HG03521 (cell line): Measurements from ENCODE around the gene WARS2.
"Not testable (repeated sequence)": the region's sequence is repeated elsewhere in the genome, so short reads cannot be mapped to it uniquely, and the experiment has no call there.

Experiments used
- ATAC-seq: cut with Tn5 transposase; IDR thresholded peaks from one replicate; pipeline ENCODE4 v1.9.1; 2021; ENCODE audit warnings: mild to moderate bottlenecking, moderate library complexity; ENCODE audit not compliant: unreplicated experiment

WARS2 gene

GRCh38 chr1:119140177-119141019 lies at the start of gene WARS2:
TSS of gene WARS2 (minus strand) at chr1:119140653. CDS start at chr1:119140644, 9 bp downstream.
- peak; percentile 92 for ATAC-seq

GRCh38 chr1:119188926-119189325 lies 48.5 kb upstream of the WARS2 start:
- no peak for ATAC-seq

- ATAC-seq, result no peak
Observed at GRCh38 chr1:119187416-119187815, 47.0 kb upstream of the WARS2 start.

DNA sequence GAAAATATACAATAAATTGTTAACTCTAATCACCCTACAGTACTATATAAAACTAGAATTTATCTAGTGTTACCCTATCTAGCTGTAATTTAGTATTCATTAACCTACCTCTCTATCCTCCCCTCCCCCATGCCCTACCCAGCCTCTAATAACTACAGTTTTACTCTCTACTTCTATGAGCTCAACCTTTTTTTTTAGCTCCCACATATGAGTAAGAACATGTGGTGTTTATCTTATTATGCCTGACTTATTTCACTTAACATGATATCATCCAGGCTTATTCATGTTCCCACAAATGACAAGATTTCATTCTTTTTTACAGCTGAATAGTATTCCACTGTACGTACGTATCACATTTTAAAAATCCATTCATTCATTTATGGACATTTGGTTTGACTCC lies 46.0 kb upstream of the WARS2 start:
- ATAC-seq, result no peak

GRCh38 chr1:119184972-119185371 lies 44.5 kb upstream of the WARS2 start:
- ATAC-seq, result no peak

- ATAC-seq, result no peak
Observed at GRCh38 chr1:119181218-119181617, 40.8 kb upstream of the WARS2 start.

GRCh38 chr1:119179051-119179450 lies 38.6 kb upstream of the WARS2 start:
- no peak for ATAC-seq

DNA sequence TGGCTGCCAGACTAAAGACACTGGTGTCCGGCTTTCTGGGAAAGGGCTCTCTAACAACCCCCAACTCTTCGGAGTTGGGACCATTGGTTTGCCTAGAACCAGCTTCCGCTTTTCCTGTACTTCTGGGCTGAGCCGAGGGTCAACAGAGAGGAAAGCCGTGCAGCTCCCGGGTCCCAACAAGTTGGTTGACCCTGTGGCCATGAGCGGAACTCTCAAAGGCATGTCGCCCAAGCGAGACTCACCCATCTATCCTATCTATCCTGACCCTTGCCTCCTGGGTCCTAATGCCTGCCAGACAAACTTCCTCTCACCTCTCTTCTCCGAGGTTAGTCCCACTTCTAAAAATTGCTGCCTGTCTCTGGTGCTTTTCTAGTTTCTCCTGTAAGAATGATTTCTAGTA lies 32.5 kb upstream of the WARS2 start:
- not testable (repeated sequence) for ATAC-seq

DNA sequence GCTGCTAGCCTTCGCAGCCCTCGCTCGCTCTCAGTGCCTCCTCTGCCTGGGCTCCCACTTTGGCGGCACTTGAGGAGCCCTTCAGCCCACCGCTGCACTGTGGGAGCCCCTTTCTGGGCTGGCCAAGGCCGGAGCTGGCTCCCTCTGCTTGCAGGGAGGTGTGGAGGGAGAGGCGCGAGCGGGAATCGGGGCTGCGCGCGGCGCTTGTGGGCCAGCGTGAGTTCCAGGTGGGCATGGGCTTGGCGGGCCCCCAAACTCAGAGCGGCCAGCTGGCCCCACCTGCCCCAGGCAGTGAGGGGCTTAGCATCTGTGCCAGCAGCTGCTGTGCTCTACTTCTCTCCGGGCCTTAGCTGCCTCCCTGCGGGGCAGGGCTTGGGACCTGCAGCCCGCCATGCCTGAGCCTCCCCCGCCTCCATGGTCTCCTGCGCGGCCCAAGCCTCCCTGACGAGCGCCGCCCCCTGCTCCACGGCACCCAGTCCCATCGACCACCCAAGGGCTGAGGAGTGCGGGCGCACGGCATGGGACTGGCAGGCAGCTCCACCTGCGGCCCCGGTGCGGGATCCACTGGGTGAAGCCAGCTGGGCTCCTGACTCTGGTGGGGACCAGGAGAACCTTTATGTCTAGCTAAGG lies 31.0 kb upstream of the WARS2 start:
- not testable (repeated sequence) for ATAC-seq

DNA sequence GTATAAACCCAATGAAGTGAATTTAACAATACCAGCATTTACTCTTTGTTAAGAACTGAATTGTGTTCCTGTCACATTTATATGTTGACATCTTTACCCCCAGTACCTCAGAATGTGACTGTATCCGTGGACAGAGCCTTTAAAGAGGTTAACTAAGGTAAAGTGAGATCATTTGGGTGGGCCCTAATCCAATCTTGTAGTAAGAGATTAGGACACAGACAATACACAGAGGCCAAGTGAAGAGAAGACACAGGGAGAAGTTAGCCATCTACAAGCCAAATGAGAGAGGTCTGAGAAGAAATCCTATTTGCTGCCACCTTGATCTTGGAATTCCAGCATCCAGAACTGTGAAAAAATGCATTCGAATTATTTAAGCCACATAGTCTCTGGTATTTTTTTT lies 22.9 kb upstream of the WARS2 start:
- no peak for ATAC-seq

DNA sequence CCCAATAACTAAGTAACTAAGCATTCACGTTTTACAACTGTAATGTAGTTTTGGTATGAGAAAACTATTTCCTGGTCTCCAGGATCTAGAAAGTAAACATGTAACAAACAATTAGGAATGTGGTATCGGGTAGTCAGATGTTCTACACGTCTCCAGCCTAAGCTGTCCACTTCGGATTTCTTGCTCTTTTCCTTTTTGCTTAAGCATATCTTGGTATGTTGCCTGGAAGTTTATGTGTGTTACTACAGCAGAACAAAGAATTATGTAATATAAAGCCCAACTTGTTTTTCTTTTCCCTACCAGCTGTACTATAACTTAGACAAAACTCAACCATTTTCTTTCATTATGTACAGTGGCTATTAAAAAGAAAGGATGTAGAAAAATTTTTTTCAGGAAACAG lies 20.4 kb upstream of the WARS2 start:
- no peak for ATAC-seq

DNA sequence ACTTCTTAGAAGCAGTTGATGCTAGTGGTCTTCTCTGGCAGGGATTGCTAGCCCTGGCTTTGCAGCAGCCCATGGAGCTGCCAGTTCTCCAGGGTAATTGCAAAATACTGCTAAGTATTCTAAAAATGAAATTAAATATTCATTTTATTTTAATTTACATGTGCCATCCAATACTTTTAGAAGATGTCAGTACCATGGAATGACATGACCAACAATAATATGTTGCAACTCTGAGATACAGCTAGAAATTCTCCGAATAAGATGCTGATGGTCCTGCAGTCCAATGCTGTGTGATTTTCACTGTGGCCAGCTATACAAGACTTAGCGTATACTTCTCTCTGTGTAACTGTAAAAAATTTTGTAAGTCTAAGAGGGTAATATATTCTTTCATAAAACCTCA lies 20.0 kb upstream of the WARS2 start:
- ATAC-seq, result no peak

GRCh38 chr1:119159966-119160365 lies 19.5 kb upstream of the WARS2 start:
- no peak for ATAC-seq

DNA sequence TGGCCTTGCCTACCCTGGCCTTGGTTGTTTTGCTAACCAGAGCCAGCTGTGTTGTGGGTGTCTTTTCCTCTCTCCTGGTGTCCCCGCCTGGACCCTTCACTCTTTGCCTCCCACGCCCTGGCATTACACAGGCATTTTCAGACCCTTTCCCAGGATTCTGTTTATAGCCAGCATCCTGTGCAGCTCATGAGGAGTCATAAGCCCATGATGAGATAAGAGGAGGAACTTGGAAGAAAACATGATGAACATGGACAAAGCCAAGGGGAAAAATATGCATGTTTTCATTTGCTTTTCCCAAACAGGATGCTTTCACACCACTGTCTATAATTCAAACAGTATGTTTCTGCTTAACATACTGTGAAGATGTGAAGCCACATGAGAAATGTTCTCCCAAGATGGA lies 18.7 kb upstream of the WARS2 start:
- no peak for ATAC-seq

GRCh38 chr1:119156761-119157160 lies 16.3 kb upstream of the WARS2 start:
- ATAC-seq, result not testable (repeated sequence)

GRCh38 chr1:119155069-119155468 lies 14.6 kb upstream of the WARS2 start:
- ATAC-seq, result not testable (repeated sequence)

DNA sequence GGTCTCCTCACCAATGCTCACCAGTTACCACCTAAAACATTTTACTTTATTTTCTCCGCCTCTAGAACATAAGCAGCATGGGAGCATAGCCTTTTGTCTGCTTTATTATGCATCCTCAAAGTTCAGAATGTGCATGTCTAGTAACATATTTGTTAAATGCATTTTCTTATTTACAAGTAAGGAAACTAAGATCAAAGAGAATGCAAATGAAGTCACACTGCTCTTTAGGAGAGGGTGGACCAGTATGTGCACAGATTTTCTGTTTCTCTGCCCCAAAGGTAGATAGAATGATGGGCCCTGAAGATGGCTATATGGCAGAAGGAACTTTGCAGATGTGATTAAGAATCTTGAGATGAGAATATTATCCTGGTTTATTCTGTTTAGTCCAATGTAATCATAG lies 9.7 kb upstream of the WARS2 start:
- no peak for ATAC-seq

DNA sequence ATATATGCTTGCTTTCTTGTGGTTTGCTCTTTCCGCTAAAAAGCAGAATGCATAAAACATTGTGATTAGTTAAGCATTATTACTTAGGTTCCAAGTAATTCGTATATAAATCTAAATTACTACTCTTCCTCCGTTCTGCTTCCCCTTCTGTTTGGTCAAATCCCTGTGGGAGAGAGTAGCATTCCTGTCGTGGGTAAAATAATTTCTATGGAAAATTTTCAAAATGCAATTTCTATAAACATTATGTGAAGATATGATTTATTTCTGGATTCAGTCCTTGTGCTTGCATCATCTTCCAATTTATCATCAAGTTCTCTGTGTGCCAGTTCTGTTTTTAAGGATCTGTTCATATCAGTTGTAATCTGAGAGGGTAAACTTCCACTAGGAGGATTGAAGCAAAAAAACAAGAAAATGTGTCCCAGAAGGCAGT lies 7.2 kb upstream of the WARS2 start:
- no peak for ATAC-seq

DNA sequence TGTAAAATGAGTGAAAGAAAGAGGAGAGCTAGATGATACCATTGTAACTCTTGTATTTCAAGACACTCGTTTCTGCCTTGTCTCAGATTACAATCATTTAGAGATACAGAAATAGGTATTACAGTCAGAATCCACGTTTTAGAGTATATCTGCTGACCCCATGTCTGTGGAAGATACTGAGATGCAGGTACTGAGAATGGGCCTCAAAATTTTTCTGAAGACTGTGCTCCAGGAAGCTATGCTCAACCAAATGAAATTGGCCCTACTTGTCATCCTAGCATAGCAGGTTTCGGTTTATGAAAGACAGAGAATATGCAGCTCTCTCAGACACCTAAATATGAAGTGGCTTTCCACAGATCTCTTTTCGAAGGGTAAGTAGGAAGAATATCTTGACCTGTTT lies 6.0 kb upstream of the WARS2 start:
- ATAC-seq, result no peak

DNA sequence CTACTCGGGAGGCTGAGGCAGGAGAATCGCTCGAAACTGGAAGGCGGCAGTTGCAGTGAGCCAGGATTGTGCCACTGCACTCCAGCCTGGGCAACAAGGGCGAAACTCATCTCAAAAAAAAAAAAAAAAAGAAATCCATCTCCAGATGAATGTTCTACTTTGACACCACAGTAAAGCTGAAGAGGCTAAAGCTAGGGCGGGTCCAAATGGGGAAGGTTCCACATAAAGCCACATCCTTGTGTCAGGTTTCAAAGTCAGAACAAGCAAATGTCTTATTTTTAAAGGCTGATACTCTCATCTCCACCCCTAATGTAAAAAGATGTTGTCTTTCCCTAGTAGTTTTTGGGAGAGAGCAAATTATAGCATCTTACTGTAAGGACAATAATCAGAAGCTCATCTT lies 4.4 kb upstream of the WARS2 start:
- ATAC-seq, result no peak

GRCh38 chr1:119143706-119144105 lies 3.3 kb upstream of the WARS2 start:
- no peak for ATAC-seq

DNA sequence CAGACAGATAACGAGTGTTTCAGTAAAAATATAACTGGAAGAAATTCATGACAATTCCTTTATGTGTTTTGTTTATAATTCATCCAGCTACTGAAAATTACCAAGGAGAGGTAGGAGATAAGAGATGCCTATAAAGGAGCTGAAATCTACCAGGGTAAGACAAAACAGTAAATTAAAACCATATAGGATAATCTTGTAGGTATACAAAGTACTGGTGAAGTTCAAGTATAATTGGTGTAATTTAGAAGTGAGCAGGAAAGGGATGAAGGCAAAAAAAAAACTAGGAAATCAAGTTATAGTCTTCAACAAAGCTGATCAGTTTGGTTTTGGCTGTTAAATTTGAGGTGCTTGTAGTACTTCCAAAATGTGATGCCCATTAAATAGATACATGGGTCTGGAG lies 1.2 kb upstream of the WARS2 start:
- ATAC-seq, result no peak
